Stimulated activated CD4-positive, alpha-beta T cell treated with anti-CD3 and anti-CD28 coated beads, Interleukin-12 subunit alpha, Interleukin-12 subunit beta, amount 100 ng/mL, for 4 hours (primary cell): Measurements from ENCODE around the gene EYA4.
"Not testable (repeated sequence)": the region's sequence is repeated elsewhere in the genome, so short reads cannot be mapped to it uniquely, and the experiment has no call there.

Experiments used
- DNase-seq: peaks from one replicate; pipeline ENCODE4 v3.0.0-alpha.2; 2020

EYA4 gene

GRCh38 chr6:133541040-133541439, 299.9 kb downstream of the EYA4 start:
- no peak for DNase-seq

- DNase-seq: no peak
Observed at GRCh38 chr6:133542056-133542821, 301.1 kb downstream of the EYA4 start.

GRCh38 chr6:133544419-133544818, 303.3 kb downstream of the EYA4 start:
- no peak for DNase-seq

- no peak for DNase-seq
Observed at GRCh38 chr6:133546098-133546497, 304.9 kb downstream of the EYA4 start.

GRCh38 chr6:133547136-133547535, 306.0 kb downstream of the EYA4 start:
- DNase-seq: no peak

- no peak for DNase-seq
Observed at GRCh38 chr6:133548423-133549159, 307.4 kb downstream of the EYA4 start.

- DNase-seq: no peak
Observed at GRCh38 chr6:133549371-133549801, 308.2 kb downstream of the EYA4 start.

GRCh38 chr6:133550026-133550425, 308.9 kb downstream of the EYA4 start:
- DNase-seq: no peak

- DNase-seq: no peak
Observed at GRCh38 chr6:133551436-133551835, 310.3 kb downstream of the EYA4 start.

GRCh38 chr6:133551847-133552341, 310.7 kb downstream of the EYA4 start:
- DNase-seq: no peak

GRCh38 chr6:133553652-133554051, 312.5 kb downstream of the EYA4 start:
- DNase-seq: peak; percentile 4

GRCh38 chr6:133554121-133554520, 313.0 kb downstream of the EYA4 start:
- not testable (repeated sequence) for DNase-seq

- no peak for DNase-seq
Observed at GRCh38 chr6:133555685-133556084, 314.5 kb downstream of the EYA4 start.

GRCh38 chr6:133559926-133560325, 318.8 kb downstream of the EYA4 start:
- no peak for DNase-seq

- no peak for DNase-seq
Observed at GRCh38 chr6:133567636-133568035, 326.5 kb downstream of the EYA4 start.

- DNase-seq: peak; percentile 2
Observed at GRCh38 chr6:133568970-133569889, 328.1 kb downstream of the EYA4 start.

GRCh38 chr6:133571681-133572080, 330.5 kb downstream of the EYA4 start:
- no peak for DNase-seq

GRCh38 chr6:133577851-133578250, 336.7 kb downstream of the EYA4 start:
- no peak for DNase-seq
